Measurements from ENCODE around the gene OTOP3. TPM values are rescaled to one million over a fixed set of nuclear protein-coding genes. Genes with fewer than 3 reads are reported as not detected.
A peak's percentile ranks its signal among the peaks of the same experiment; 100 is the strongest.

Gene OTOP3
- total and polyA plus RNA-seq, 2 experiments from 2014 or later, result not detected

DNA sequence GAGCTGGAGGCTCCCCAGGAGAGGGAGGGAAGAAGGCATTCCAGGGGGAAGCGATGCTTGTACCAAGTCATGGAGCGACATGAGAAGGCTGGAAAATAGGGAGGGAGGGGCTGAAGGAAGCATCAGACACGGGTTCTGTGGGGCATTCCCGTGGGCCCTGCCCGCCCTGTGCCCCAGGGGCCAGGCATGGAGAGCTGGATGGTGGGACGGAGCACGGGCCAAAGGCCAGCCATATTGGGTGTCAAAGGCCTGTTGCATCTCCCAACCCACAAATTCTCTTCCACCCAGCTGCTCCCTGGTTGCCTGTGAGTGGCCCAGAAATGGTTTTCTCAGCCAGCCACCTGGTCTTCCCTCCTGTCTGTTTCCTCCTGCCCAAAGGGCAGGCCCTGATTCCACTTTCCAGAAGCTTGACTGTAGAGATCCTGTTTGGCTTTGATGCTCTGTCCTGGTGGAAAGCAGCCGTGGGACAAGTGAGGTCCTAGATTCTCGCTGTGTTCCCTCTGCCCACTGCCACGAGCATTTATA lies 54.9 kb downstream of the OTOP3 start:
- Histone ChIP-seq H3K27me3 (no peaks in the 10 kb centered on the region), H3K36me3 (no peaks in the 10 kb centered on the region), H3K9me3 (ENCODE audit: low read depth) (no peaks in the 10 kb centered on the region), H3K27ac (no peak overlapping the region), H3K4me3 (no peak overlapping the region), H3K4me1 (ENCODE audit: low read depth) (no peaks in the 10 kb centered on the region)
- no peak for DNase-seq (ENCODE audit: low read depth in 1 of 2, low spot score in 1 of 2)
- TF ChIP-seq, protein P1, sequence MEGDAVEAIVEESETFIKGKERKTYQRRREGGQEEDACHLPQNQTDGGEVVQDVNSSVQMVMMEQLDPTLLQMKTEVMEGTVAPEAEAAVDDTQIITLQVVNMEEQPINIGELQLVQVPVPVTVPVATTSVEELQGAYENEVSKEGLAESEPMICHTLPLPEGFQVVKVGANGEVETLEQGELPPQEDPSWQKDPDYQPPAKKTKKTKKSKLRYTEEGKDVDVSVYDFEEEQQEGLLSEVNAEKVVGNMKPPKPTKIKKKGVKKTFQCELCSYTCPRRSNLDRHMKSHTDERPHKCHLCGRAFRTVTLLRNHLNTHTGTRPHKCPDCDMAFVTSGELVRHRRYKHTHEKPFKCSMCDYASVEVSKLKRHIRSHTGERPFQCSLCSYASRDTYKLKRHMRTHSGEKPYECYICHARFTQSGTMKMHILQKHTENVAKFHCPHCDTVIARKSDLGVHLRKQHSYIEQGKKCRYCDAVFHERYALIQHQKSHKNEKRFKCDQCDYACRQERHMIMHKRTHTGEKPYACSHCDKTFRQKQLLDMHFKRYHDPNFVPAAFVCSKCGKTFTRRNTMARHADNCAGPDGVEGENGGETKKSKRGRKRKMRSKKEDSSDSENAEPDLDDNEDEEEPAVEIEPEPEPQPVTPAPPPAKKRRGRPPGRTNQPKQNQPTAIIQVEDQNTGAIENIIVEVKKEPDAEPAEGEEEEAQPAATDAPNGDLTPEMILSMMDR (IDR thresholded peaks at IDR 0.05; ENCODE audit: low read depth, low read length), result no peak

- H3K27ac ChIP-seq, result no peak overlapping the region
Measured at GRCh38 chr17:74992223-74992622, 56.5 kb downstream of the OTOP3 start.

DNA sequence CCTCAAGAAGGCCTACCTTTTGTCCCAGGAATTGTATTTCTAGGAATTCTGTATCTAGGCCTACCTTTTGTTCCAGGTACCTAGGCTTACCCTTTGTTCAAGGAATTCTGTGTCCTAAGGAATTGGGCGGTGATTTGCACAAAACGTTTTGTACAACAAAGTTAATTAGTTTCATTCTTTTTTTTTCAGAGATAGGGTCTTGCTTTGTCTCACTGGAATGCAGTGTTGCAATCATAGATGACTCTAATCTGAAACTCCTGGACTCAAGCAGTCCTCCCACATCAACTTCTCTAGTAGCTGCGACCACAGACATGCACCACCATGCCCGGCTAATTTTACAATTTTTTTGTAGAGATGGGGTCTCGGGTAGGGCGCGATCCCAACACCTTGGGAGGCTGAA lies 58.7 kb downstream of the OTOP3 start:
- DNase-seq (ENCODE audit: low read depth in 1 of 2, low spot score in 1 of 2), result peak in 1 of 2 donors; percentile 87
- no peaks in the 10 kb centered on the region for H3K9me3 ChIP-seq (ENCODE audit: low read depth)
- no peaks in the 10 kb centered on the region for H3K36me3 ChIP-seq
- H3K4me1 ChIP-seq (ENCODE audit: low read depth), result peaks cover 6% of the 10 kb centered on the region
- no peaks in the 10 kb centered on the region for H3K27me3 ChIP-seq
- TF ChIP-seq, protein P1 (IDR thresholded peaks at IDR 0.05; ENCODE audit: low read depth, low read length), result no peak
- H3K4me3 ChIP-seq, result no peak overlapping the region
- H3K27ac ChIP-seq, result no peak overlapping the region

More at GRCh38 chr17:74992223-74992622, 56.5 kb downstream of the OTOP3 start:
- Histone ChIP-seq H3K9me3 (ENCODE audit: low read depth) (no peaks in the 10 kb centered on the region), H3K4me3 (no peak overlapping the region), H3K27me3 (no peaks in the 10 kb centered on the region), H3K4me1 (ENCODE audit: low read depth) (no peaks in the 10 kb centered on the region), H3K36me3 (no peaks in the 10 kb centered on the region)
- no peak for DNase-seq (ENCODE audit: low read depth in 1 of 2, low spot score in 1 of 2)
- TF ChIP-seq, protein P1 (IDR thresholded peaks at IDR 0.05; ENCODE audit: low read depth, low read length), result no peak

DNA sequence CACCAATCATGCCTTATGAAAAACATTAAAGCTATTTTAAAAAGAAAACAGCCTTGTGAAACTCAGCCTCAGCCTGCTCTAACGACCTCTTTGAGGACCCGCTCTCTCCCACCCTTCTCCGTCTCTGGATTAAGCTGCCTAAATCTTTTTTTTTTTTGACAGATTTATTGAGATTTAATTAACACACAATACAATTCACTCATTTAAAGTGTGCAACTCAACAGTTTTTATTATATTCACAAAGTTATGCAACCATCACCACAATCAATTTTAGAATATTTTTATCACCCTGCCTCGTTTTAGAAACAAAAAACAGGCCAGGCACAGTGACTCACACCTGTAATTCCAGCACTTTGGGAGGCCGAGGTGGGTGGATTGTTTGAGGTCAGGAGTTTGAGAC lies 60.1 kb downstream of the OTOP3 start:
- TF ChIP-seq, protein P1 (IDR thresholded peaks at IDR 0.05; ENCODE audit: low read depth, low read length), result no peak
- Histone ChIP-seq H3K27me3 (no peaks in the 10 kb centered on the region), H3K4me1 (ENCODE audit: low read depth) (peaks cover 6% of the 10 kb centered on the region), H3K36me3 (no peaks in the 10 kb centered on the region), H3K27ac (no peak overlapping the region), H3K4me3 (no peak overlapping the region), H3K9me3 (ENCODE audit: low read depth) (no peaks in the 10 kb centered on the region)
- no peak for DNase-seq (ENCODE audit: low read depth in 1 of 2, low spot score in 1 of 2)

GRCh38 chr17:74998783-74999182 lies 63.1 kb downstream of the OTOP3 start:
- TF ChIP-seq, protein P1 (IDR thresholded peaks at IDR 0.05; ENCODE audit: low read depth, low read length), result no peak
- Histone ChIP-seq H3K36me3 (peaks cover 4% of the 10 kb centered on the region), H3K27me3 (no peaks in the 10 kb centered on the region), H3K9me3 (ENCODE audit: low read depth) (no peaks in the 10 kb centered on the region), H3K27ac (peak overlapping the region; percentile 84), H3K4me1 (ENCODE audit: low read depth) (peaks cover 6% of the 10 kb centered on the region), H3K4me3 (no peak overlapping the region)
- DNase-seq (ENCODE audit: low read depth in 1 of 2, low spot score in 1 of 2), result peak in 1 of 2 donors; percentile 30
